ENCODE results near the gene ACTMAP. TPM values are rescaled to one million over a fixed set of nuclear protein-coding genes. Genes with fewer than 3 reads are reported as not detected.
"Not testable (repeated sequence)": the region's sequence is repeated elsewhere in the genome, so short reads cannot be mapped to it uniquely, and the experiment has no call there.

The ACTMAP gene
- total and polyA plus RNA-seq, 2 experiments from 2014 or later = 3.2 to 14.8 TPM

- Histone ChIP-seq H3K4me3 (no peak overlapping the region), H3K4me1 (ENCODE audit: insufficient read depth) (no peaks in the 10 kb centered on the region), H3K36me3 (replicated peaks; ENCODE audit: insufficient read depth, low read depth) (no peaks in the 10 kb centered on the region), H3K27me3 (no peaks in the 10 kb centered on the region), H3K27ac (no peak overlapping the region), H3K9me3 (ENCODE audit: low read depth) (no peaks in the 10 kb centered on the region), H3K79me2 (no peaks in the 10 kb centered on the region), H3K4me2 (no peak overlapping the region), H2AFZ (no peak overlapping the region), H4K20me1 (ENCODE audit: insufficient read depth, poor library complexity, severe bottlenecking) (no peaks in the 10 kb centered on the region), H3K9me2 (replicated peaks; ENCODE audit: insufficient read depth) (no peaks in the 10 kb centered on the region)
- TF ChIP-seq EZH2phosphoT487 (IDR thresholded peaks at IDR 0.05; ENCODE audit: low read depth, severe bottlenecking, unreplicated experiment) = no peak
- TF ChIP-seq EZH2 (IDR thresholded peaks at IDR 0.05; ENCODE audit: borderline replicate concordance) = no peak
- TF ChIP-seq, protein P1, sequence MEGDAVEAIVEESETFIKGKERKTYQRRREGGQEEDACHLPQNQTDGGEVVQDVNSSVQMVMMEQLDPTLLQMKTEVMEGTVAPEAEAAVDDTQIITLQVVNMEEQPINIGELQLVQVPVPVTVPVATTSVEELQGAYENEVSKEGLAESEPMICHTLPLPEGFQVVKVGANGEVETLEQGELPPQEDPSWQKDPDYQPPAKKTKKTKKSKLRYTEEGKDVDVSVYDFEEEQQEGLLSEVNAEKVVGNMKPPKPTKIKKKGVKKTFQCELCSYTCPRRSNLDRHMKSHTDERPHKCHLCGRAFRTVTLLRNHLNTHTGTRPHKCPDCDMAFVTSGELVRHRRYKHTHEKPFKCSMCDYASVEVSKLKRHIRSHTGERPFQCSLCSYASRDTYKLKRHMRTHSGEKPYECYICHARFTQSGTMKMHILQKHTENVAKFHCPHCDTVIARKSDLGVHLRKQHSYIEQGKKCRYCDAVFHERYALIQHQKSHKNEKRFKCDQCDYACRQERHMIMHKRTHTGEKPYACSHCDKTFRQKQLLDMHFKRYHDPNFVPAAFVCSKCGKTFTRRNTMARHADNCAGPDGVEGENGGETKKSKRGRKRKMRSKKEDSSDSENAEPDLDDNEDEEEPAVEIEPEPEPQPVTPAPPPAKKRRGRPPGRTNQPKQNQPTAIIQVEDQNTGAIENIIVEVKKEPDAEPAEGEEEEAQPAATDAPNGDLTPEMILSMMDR (IDR thresholded peaks at IDR 0.05; ENCODE audit: poor library complexity) = no peak
- WGBS (ENCODE audit: low lambda C conversion rate, missing lambda C conversion rate) = 78% methylated on average over 1 of the region's 1 CpG
- no peak for DNase-seq (ENCODE audit: low spot score)
Measured at GRCh38 chr19:40785526-40785925, 35.2 kb upstream of the ACTMAP start.

DNA sequence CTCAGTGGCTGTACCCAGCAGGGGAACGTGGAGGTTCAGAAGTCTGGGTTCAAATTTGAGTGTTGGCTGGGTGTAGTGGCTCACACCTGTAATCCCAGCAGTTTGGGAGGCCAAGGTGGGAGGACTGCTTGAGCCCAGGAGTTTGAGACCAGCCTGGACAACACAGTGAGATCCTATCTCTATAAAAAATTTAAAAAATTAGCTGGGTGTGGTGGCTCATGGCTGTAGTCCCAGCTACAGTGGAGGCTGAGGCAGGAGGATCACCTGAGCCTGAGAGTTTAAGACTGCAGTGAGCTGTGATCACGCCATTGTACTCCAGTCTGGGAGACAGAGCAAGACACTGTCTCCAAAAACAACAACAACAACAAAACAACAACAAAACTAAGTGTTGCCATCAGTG lies 33.9 kb upstream of the ACTMAP start:
- not testable (repeated sequence) for H3K4me2 ChIP-seq; H4K20me1 ChIP-seq (ENCODE audit: insufficient read depth, poor library complexity, severe bottlenecking); H3K9me2 ChIP-seq (replicated peaks; ENCODE audit: insufficient read depth); H3K79me2 ChIP-seq; H3K36me3 ChIP-seq (replicated peaks; ENCODE audit: insufficient read depth, low read depth); H2AFZ ChIP-seq; H3K4me3 ChIP-seq; H3K27ac ChIP-seq; H3K4me1 ChIP-seq (ENCODE audit: insufficient read depth); H3K9me3 ChIP-seq (ENCODE audit: low read depth); DNase-seq (ENCODE audit: low spot score); H3K27me3 ChIP-seq
- 100% methylated on average over 2 of the region's 2 CpGs for WGBS (ENCODE audit: low lambda C conversion rate, missing lambda C conversion rate)

GRCh38 chr19:40783711-40784110 lies 33.4 kb upstream of the ACTMAP start:
- H3K79me2 ChIP-seq = peaks cover 4% of the 10 kb centered on the region
- no peak for DNase-seq (ENCODE audit: low spot score)
- no peaks in the 10 kb centered on the region for H3K4me1 ChIP-seq (ENCODE audit: insufficient read depth)
- TF ChIP-seq EZH2phosphoT487 (IDR thresholded peaks at IDR 0.05; ENCODE audit: low read depth, severe bottlenecking, unreplicated experiment) (no peak), EZH2 (IDR thresholded peaks at IDR 0.05; ENCODE audit: borderline replicate concordance) (no peak)
- TF ChIP-seq, protein P1 (IDR thresholded peaks at IDR 0.05; ENCODE audit: poor library complexity) = no peak
- H3K27me3 ChIP-seq = no peaks in the 10 kb centered on the region
- H3K27ac ChIP-seq = no peak overlapping the region
- H3K36me3 ChIP-seq (replicated peaks; ENCODE audit: insufficient read depth, low read depth) = no peaks in the 10 kb centered on the region
- WGBS (ENCODE audit: low lambda C conversion rate, missing lambda C conversion rate) = 95% methylated on average over 14 of the region's 14 CpGs
- no peak overlapping the region for H3K4me2 ChIP-seq
- H2AFZ ChIP-seq = no peak overlapping the region
- no peak overlapping the region for H3K4me3 ChIP-seq
- no peaks in the 10 kb centered on the region for H3K9me2 ChIP-seq (replicated peaks; ENCODE audit: insufficient read depth)
- H3K9me3 ChIP-seq (ENCODE audit: low read depth) = no peaks in the 10 kb centered on the region
- H4K20me1 ChIP-seq (ENCODE audit: insufficient read depth, poor library complexity, severe bottlenecking) = no peaks in the 10 kb centered on the region

DNA sequence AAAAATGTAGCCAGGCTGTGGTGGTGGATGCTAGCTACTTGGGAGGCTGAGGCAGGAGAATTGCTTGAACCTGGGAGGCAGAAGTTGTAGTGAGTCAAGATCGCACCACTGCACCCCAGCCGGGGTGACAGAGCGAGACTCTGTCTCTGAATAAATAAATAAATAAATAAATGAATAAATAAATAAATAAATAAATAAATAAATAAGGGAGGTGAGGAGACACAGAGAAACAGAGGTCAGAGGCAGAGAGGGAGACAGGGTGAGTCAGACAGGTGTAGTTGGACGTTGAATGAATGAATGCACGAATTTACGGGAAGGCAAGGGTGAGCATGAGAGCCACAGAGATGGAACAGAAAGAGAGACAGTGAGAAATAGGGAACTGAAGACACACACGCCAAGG lies 30.9 kb upstream of the ACTMAP start:
- no peaks in the 10 kb centered on the region for H3K36me3 ChIP-seq (replicated peaks; ENCODE audit: insufficient read depth, low read depth)
- no peak overlapping the region for H3K4me2 ChIP-seq
- H2AFZ ChIP-seq = no peak overlapping the region
- H3K4me3 ChIP-seq = no peak overlapping the region
- TF ChIP-seq, protein P1 (IDR thresholded peaks at IDR 0.05; ENCODE audit: poor library complexity) = no peak
- TF ChIP-seq EZH2phosphoT487 (IDR thresholded peaks at IDR 0.05; ENCODE audit: low read depth, severe bottlenecking, unreplicated experiment) (no peak), EZH2 (IDR thresholded peaks at IDR 0.05; ENCODE audit: borderline replicate concordance) (no peak)
- H3K27me3 ChIP-seq = no peaks in the 10 kb centered on the region
- DNase-seq (ENCODE audit: low spot score) = no peak
- H3K27ac ChIP-seq = no peak overlapping the region
- 97% methylated on average over 7 of the region's 7 CpGs for WGBS (ENCODE audit: low lambda C conversion rate, missing lambda C conversion rate)
- H3K9me3 ChIP-seq (ENCODE audit: low read depth) = no peaks in the 10 kb centered on the region
- H3K9me2 ChIP-seq (replicated peaks; ENCODE audit: insufficient read depth) = no peaks in the 10 kb centered on the region
- H3K4me1 ChIP-seq (ENCODE audit: insufficient read depth) = peaks cover 6% of the 10 kb centered on the region
- H3K79me2 ChIP-seq = peaks cover 4% of the 10 kb centered on the region
- no peaks in the 10 kb centered on the region for H4K20me1 ChIP-seq (ENCODE audit: insufficient read depth, poor library complexity, severe bottlenecking)
